HG03575 (cell line): Measurements from ENCODE around the gene MRPL28.

Experiments
- ATAC-seq: cut with Tn5 transposase; IDR thresholded peaks from one replicate; pipeline ENCODE4 v1.9.1; 2021; ENCODE audit not compliant: unreplicated experiment, insufficient number of reproducible peaks, low FRiP score; ENCODE audit errors: extremely low read depth

Gene MRPL28

DNA sequence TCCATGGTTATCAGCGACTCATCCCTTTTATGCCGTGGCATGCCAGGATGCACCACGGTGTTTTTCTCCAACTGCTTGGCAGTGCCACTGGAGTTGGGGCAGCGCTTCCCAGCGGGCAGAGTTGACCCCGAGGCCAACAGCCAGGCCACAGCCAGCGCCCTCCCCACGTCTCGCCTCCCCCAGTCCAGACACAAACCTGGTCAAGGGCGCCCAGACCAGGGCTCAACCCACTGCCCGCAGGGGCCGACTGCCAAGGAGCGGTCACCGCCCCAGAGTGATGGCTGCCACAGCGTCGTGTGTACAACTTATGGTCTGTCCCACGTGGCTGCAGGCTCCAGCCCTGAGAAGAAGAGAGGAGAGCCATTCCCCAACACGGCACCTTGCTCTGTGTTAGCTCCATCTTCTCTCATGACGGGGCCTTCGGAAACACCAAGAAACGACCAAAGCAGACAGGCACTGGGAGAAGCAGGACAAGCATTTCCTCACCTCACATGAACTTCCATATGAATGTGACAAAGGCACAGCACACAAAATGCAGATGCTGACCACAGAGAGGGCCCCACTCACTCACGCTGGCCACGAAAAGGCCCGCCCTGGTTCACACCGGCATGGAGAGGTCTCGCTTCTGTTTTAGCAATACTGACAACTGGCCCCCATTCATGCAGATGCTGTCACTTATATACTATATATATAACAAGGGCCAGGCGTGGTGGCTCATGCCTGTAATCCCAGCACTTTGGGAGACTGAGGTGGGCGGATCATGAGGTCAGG, 44.8 kb downstream of the MRPL28 start:
- no peak for ATAC-seq

DNA sequence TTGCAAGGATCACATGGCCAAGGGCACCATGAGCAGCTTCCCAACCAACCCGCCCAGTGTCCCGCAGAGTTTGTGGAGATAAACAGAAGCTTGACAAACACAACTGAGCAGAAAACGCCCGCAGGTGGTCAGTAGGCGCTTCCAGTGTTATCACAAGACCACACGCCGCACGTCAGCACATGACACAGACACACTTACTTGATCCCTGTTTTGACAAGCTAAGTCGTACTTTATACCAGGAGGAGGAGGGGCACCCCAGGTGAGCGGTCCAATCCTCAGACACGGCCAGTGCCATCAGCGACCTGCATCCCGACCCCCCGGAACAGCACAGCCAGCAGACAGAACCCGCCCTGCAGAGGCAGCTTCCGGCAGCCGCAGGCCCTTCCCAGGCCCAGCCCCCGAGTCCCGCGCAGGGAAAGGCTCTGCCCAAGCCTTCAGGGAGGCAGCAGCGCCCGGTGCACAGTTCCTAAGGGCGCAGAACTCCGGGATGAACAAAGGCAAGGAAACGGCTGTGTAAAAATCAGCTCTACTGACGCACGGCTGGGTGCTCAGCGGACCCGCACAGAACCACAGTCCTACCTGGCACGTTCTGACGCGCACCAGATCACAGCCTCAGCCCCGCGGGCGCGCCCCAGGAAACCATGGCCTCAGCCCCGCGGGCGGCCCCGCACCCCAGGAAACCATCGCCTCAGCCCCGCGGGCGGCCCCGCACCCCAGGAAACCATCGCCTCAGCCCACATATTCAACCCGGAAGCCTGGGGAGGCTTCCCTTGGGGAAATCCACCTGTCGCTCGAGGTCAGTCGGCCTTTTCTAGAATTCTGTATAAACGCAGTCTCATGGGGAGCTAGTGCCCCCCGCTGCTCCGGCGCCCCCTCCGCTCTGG, 45.6 kb downstream of the MRPL28 start:
- no peak for ATAC-seq

DNA sequence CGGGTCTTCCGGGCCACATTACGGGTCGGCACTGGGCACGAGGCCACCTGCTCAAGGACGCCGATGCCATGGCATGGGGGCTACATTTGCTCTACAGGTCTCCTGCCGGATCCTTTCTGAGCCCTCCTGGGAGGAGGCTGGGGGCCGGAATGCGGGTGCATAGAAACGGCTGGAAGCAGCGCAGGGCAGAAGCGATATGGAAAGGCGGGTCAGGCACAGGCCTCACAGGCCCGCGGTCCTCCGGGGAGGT, 46.2 kb downstream of the MRPL28 start:
- ATAC-seq = no peak

DNA sequence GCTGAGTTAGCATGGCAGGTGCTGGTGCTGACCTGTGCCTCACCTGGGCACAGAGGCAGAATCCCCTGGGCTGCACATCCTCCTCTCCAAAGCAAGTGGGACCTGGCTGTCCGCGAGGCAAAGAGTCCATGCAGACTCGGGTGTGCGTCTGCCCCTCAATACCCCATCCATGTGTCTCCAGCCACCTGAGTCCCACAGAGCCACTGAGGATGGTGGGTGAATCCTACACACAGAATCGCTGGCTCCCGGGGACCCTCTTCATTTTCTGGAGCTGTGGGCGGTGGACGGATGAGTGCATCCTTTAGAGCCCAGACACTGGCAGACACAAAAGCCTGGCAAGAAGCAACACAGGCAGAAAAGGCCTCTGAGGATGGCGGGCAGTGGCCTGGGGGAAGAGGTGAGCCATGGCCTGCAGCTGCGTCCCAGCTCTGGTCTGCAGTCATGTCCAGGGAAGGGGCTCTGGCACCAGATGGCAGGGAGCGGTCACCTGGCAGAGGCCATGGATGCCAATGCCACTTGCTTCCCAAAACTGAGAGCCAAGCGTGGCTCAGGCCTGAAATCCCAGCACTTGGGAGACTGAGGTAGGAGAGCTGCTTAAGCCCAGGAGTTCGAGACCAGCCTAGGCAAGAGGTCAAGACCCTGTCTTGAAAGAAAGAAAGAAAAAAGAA, 47.7 kb downstream of the MRPL28 start:
- ATAC-seq = no peak

DNA sequence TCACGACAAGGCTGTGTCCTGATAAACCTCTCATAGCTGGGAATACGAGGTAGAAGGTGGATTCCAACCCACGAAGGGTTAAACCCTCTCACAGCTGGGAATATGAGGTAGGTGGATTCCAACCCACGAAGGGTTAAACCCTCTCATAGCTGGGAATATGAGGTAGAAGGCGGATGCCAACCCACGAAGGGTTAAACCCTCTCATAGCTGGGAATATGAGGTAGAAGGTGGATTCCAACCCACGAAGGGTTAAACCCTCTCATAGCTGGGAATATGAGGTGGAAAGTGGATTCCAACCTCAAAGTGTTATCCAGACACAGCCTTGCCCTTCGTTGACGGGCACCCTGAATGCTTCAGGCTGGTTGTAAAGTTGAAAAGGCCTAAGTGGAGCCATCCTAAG, 48.8 kb downstream of the MRPL28 start:
- ATAC-seq = no peak

DNA sequence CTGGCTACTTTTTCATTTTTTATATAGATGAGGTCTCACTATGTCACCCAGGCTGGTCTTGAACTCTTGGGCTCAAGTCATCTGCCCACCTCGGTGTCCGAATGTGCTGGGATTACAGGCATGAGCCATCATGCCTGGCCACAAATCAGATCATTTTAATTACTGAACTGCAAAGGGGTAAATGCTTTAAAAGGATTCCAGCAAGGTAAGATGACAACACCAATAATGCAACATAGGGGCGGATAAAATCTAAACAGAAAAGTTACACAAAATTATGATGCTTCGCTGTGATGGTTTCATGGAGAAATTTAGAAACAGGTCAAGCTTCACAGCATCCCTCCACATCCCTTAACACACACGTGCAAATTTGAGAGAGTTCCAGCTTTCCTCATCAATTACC, 50.1 kb downstream of the MRPL28 start:
- ATAC-seq = no peak

DNA sequence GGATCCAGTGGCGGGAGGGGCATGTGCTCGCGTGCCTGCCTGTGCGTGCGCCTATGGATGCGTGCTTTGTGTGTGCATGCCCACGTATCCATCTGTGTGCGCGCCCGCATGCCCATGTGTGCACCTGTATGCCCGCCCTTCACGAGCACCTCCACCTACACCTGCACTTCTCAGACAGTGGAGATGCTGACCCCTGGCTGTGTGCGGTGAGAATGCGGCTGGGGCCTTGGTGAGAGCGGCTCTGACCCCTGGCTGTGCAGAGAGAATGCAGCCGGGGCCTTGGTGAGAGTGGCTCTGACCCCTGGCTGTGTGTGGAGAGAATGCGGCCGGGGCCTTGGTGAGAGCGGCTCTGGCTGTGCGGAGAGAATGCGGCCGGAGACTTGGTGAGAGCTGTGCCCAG, 51.7 kb downstream of the MRPL28 start:
- no peak for ATAC-seq

DNA sequence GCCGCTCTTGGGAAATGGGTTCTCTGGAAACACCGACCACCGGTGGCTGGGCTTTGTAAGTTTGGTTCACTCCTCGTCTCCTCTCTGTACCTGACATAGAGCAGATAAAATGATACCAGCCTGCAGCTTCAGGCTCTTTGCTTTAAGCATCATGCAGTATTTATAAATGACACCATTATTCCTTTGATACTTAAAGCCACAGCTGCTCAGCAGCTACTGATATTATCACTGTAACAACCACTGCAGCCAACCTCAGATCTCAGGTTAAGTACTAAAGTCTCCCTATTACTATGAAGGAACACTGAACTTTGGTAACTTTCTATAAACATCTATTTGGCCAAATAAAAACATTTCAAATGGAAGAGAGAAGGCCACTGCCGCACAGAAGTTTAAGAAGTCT, 52.8 kb downstream of the MRPL28 start:
- no peak for ATAC-seq
